Astrocyte (in vitro differentiated cells and primary cell): Measurements from ENCODE around the gene MRFAP1. TPM values are rescaled to one million over a fixed set of nuclear protein-coding genes. Genes with fewer than 3 reads are reported as not detected.

ENCODE experiments used
- DNase-seq: peaks from one replicate; pipeline ENCODE4 v3.0.0-alpha.2; 2010; ENCODE audit warnings: low read depth
- FAIRE-seq: peaks from 2 replicates; lab custom pipeline; 2011; peaks lifted over from hg19 to GRCh38; lab: Jason Lieb, UNC
- H2AFZ ChIP-seq: 2 replicates; pipeline ENCODE4 v1.6.0; 2012; ENCODE audit warnings: low read depth, low read length, inconsistent platforms
- H3K27ac ChIP-seq: 2 replicates; pipeline ENCODE4 v1.5.1; 2011; ENCODE audit warnings: low read depth, low read length, inconsistent platforms
- H3K27me3 ChIP-seq: 2 replicates; pipeline ENCODE4 v1.6.0; 2011; ENCODE audit warnings: low read length, inconsistent platforms; ENCODE audit not compliant: insufficient read depth
- H3K36me3 ChIP-seq: 2 replicates; pipeline ENCODE4 v1.5.1; 2011; ENCODE audit warnings: low read length, inconsistent platforms; ENCODE audit not compliant: insufficient read depth
- H3K4me1 ChIP-seq: 2 replicates; pipeline ENCODE4 v1.5.1; 2011; ENCODE audit warnings: low read length, inconsistent platforms; ENCODE audit not compliant: insufficient read depth
- H3K4me2 ChIP-seq: 2 replicates; pipeline ENCODE4 v1.6.0; 2012; ENCODE audit warnings: low read length, inconsistent platforms
- H3K4me3 ChIP-seq: 2 replicates; pipeline ENCODE4 v1.5.1; 2011; ENCODE audit warnings: low read depth, mild to moderate bottlenecking, low read length, inconsistent platforms; ENCODE audit not compliant: insufficient read depth
- H3K79me2 ChIP-seq: 2 replicates; pipeline ENCODE4 v1.6.0; 2012; ENCODE audit warnings: mild to moderate bottlenecking, low read length, inconsistent platforms; ENCODE audit not compliant: insufficient read depth
- H3K9ac ChIP-seq: 2 replicates; pipeline ENCODE4 v1.6.0; 2012; ENCODE audit warnings: mild to moderate bottlenecking, low read length, inconsistent platforms
- H3K9me3 ChIP-seq: 2 replicates; pipeline ENCODE4 v1.5.1; 2012; ENCODE audit warnings: low read depth, mild to moderate bottlenecking, low read length, inconsistent platforms; ENCODE audit not compliant: insufficient read depth
- H4K20me1 ChIP-seq: 2 replicates; pipeline ENCODE4 v1.6.0; 2012; ENCODE audit warnings: low read length, inconsistent platforms; ENCODE audit not compliant: insufficient read depth
- H3K27ac Mint-ChIP-seq: one replicate; pipeline ENCODE4 v1.8.0; 2021; ENCODE audit warnings: mild to moderate bottlenecking, mixed read lengths; ENCODE audit not compliant: unreplicated experiment
- H3K27me3 Mint-ChIP-seq: one replicate; pipeline ENCODE4 v1.8.0; 2021; ENCODE audit warnings: low read depth, mixed read lengths; ENCODE audit not compliant: unreplicated experiment
- H3K36me3 Mint-ChIP-seq: one replicate; pipeline ENCODE4 v1.8.0; 2021; ENCODE audit warnings: low read depth, mixed read lengths; ENCODE audit not compliant: unreplicated experiment
- H3K4me1 Mint-ChIP-seq: one replicate; pipeline ENCODE4 v1.8.0; 2021; ENCODE audit warnings: low read depth, mixed read lengths; ENCODE audit not compliant: unreplicated experiment
- H3K4me3 Mint-ChIP-seq: one replicate; pipeline ENCODE4 v1.8.0; 2021; ENCODE audit warnings: mild to moderate bottlenecking, moderate library complexity, mixed read lengths; ENCODE audit not compliant: unreplicated experiment
- H3K9me3 Mint-ChIP-seq: one replicate; pipeline ENCODE4 v1.8.0; 2021; ENCODE audit warnings: mild to moderate bottlenecking, mixed read lengths; ENCODE audit not compliant: unreplicated experiment
- EZH2 ChIP-seq: IDR thresholded peaks from 2 replicates; pipeline ENCODE4 v1.6.1; 2012; ENCODE audit warnings: mild to moderate bottlenecking, low read length, inconsistent platforms; ENCODE audit not compliant: insufficient read depth
- total RNA-seq: library from RNA; stranded (reverse); gene quantifications from 2 replicates; pipeline ENCODE4 v1.2.1, GENCODE V29; 2021
- TF ChIP-seq, protein P1 (sequence below): IDR thresholded peaks from 2 replicates; pipeline ENCODE4 v1.5.1; 2011; ENCODE audit warnings: low read depth, mild to moderate bottlenecking, inconsistent platforms, low read length, moderate library complexity; ENCODE audit not compliant: insufficient read depth

The MRFAP1 gene
- total RNA-seq, 1 donor from 2014 or later = 278 TPM

DNA sequence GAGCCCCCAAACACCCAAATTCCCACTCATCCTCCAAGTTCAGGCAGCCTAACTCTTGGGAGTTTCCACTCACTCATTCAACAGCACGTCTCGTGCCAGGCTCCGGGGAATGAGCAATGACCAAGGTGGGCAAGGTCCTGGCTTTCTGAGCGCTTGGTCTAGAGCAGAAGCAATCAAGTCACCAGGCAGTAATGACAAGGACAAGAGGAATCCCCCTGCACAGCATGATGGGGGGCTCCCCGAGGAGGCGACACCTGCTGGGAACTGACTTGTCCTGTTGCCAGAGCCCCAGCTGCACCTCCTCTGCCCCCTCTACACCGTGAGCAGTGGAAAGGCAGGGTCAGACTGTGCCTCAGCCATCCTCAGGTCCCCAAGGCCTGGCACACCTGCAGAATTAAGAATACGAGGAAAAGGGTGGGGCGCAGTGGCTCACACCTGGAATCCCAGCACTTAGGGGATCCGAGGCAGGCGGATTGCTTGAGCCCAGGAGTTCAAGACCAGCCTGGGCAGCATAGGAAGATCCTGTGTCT is 25.7 kb upstream of the MRFAP1 start:
- no peak for DNase-seq
- Histone ChIP-seq H3K9ac (no peak overlapping the region), H3K4me1 (no peaks in the 10 kb centered on the region), H3K27ac (no peak overlapping the region), H3K79me2 (no peaks in the 10 kb centered on the region), H2AFZ (no peak overlapping the region), H4K20me1 (no peaks in the 10 kb centered on the region), H3K4me2 (no peak overlapping the region), H3K27me3 (no peaks in the 10 kb centered on the region), H3K4me3 (no peak overlapping the region), H3K36me3 (peaks cover 3% of the 10 kb centered on the region), H3K9me3 (no peaks in the 10 kb centered on the region)
- no peak overlapping the region for H3K4me3 Mint-ChIP-seq
- no peak overlapping the region for H3K27ac Mint-ChIP-seq
- no peaks in the 10 kb centered on the region for H3K4me1 Mint-ChIP-seq
- peaks cover 24% of the 10 kb centered on the region for H3K36me3 Mint-ChIP-seq
- peaks cover 4% of the 10 kb centered on the region for H3K9me3 Mint-ChIP-seq
- no peak for TF ChIP-seq EZH2
- TF ChIP-seq, protein P1, sequence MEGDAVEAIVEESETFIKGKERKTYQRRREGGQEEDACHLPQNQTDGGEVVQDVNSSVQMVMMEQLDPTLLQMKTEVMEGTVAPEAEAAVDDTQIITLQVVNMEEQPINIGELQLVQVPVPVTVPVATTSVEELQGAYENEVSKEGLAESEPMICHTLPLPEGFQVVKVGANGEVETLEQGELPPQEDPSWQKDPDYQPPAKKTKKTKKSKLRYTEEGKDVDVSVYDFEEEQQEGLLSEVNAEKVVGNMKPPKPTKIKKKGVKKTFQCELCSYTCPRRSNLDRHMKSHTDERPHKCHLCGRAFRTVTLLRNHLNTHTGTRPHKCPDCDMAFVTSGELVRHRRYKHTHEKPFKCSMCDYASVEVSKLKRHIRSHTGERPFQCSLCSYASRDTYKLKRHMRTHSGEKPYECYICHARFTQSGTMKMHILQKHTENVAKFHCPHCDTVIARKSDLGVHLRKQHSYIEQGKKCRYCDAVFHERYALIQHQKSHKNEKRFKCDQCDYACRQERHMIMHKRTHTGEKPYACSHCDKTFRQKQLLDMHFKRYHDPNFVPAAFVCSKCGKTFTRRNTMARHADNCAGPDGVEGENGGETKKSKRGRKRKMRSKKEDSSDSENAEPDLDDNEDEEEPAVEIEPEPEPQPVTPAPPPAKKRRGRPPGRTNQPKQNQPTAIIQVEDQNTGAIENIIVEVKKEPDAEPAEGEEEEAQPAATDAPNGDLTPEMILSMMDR = no peak
- no peak for FAIRE-seq
- H3K27me3 Mint-ChIP-seq = no peaks in the 10 kb centered on the region

DNA sequence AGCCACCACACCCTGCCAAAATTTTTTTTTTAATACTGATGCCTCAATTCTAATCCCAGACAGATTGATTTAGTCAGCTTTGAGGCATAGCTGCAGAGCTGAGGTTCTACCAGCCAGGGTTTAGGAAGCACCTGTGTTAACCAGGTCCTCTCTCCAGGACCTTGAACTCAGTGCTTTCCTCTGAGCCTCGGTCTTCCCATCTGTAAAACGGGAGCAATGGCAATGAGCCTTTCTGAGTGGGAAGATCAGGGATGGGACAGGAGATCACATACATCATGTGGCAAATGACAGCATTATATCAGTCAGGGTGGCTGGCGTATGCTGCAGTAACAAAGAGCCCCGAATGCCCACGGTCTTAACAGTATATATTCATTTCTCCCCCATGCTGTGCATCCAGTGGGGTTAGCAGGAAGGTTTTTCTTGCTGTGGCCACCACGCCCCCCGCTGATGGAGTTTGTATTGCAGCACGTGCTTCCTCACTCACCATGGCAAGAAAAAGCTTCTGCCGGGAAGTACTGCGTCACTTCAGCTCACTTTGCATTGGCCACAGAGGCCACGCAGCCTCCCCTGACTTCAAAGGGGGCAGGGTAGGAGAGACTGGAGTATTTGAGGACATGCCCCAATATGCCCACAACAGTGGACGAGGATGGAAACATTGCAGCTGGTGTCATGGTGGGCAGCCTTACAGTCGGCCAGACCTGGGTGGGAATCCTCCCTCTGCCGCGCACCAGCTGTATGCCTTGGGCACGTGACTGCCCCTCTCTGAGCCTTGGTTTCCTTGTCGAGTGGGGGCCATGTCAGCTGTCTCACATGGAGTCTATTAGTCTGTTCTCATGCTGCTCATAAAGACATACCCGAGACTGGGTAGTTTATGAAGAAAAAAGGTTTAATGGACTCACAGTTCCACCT is 24.1 kb upstream of the MRFAP1 start:
- Histone ChIP-seq H3K9me3 (no peaks in the 10 kb centered on the region), H3K36me3 (peaks cover 3% of the 10 kb centered on the region), H3K4me1 (no peaks in the 10 kb centered on the region), H3K9ac (no peak overlapping the region), H3K27ac (no peak overlapping the region), H3K4me3 (no peak overlapping the region), H3K27me3 (no peaks in the 10 kb centered on the region), H3K4me2 (no peak overlapping the region), H4K20me1 (no peaks in the 10 kb centered on the region), H2AFZ (no peak overlapping the region), H3K79me2 (no peaks in the 10 kb centered on the region)
- Mint-ChIP-seq H3K9me3 (peaks cover 4% of the 10 kb centered on the region), H3K4me1 (no peaks in the 10 kb centered on the region), H3K27me3 (no peaks in the 10 kb centered on the region), H3K27ac (no peak overlapping the region), H3K36me3 (peaks cover 24% of the 10 kb centered on the region), H3K4me3 (no peak overlapping the region)
- FAIRE-seq (no peak), DNase-seq (no peak)
- TF ChIP-seq, protein P1 = no peak
- TF ChIP-seq EZH2 = no peak

DNA sequence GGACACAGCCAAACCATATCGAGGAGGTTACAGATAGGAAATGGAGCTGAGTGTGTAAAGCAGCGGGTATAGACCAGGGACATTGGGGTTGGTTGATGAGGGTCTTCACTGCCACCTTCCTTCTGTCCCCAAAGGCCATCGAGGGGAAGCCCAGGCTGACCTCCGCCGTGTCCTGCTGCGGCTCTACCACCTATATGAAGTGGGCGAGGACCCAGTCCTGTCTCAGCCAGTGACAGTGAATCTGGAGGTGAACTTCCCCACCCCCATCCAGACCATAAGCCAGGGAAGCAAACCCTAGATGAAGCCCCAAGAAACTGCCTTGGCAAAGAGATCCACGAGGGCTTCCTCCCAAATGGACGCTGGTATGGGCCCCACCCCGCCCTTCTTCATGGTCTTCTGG is 23.2 kb upstream of the MRFAP1 start:
- Mint-ChIP-seq H3K4me1 (no peaks in the 10 kb centered on the region), H3K36me3 (peaks cover 17% of the 10 kb centered on the region), H3K27me3 (no peaks in the 10 kb centered on the region), H3K9me3 (peaks cover 5% of the 10 kb centered on the region), H3K27ac (no peak overlapping the region), H3K4me3 (no peak overlapping the region)
- no peaks in the 10 kb centered on the region for H3K27me3 ChIP-seq
- H3K9me3 ChIP-seq = no peaks in the 10 kb centered on the region
- H3K27ac ChIP-seq = no peak overlapping the region
- peaks cover 3% of the 10 kb centered on the region for H3K36me3 ChIP-seq
- no peak overlapping the region for H3K4me3 ChIP-seq
- H3K4me2 ChIP-seq = no peak overlapping the region
- FAIRE-seq = no peak
- no peaks in the 10 kb centered on the region for H3K79me2 ChIP-seq
- no peaks in the 10 kb centered on the region for H4K20me1 ChIP-seq
- H3K4me1 ChIP-seq = no peaks in the 10 kb centered on the region
- TF ChIP-seq, protein P1 = no peak
- TF ChIP-seq EZH2 = no peak
- no peak overlapping the region for H2AFZ ChIP-seq
- no peak overlapping the region for H3K9ac ChIP-seq
- DNase-seq = no peak
